Liver (tissue), 9 donors: ENCODE data around the gene KAT14. TPM values are rescaled to one million over a fixed set of nuclear protein-coding genes. Genes with fewer than 3 reads are reported as not detected.

Source experiments
- DNase-seq: peaks from one replicate; pipeline ENCODE4 v3.0.0-alpha.2; 2017; ENCODE audit warnings: low spot score
- H3K27ac ChIP-seq, 2 donors: one replicate each; pipeline ENCODE4 v1.7.0; 2013; ENCODE audit warnings: inconsistent platforms in 2 of 2, low read length in 2 of 2, control low read depth in 1 of 2, low read depth in 1 of 2, mild to moderate bottlenecking in 1 of 2
- H3K27me3 ChIP-seq, 4 donors: one replicate each; pipeline versions ENCODE4 v1.6.1 to v1.7.0; 2013; ENCODE audit warnings: low read length in 3 of 4, inconsistent platforms in 1 of 4, mild to moderate bottlenecking in 1 of 4, moderate library complexity in 1 of 4; ENCODE audit not compliant: control insufficient read depth in 4 of 4, insufficient read depth in 4 of 4
- H3K36me3 ChIP-seq, 4 donors: one replicate each; pipeline versions ENCODE4 v1.6.1 to v1.7.0; 2013; ENCODE audit warnings: low read length in 3 of 4, mild to moderate bottlenecking in 3 of 4, low read depth in 1 of 4, moderate library complexity in 1 of 4; ENCODE audit not compliant: control insufficient read depth in 4 of 4, insufficient read depth in 3 of 4
- H3K4me1 ChIP-seq, 4 donors: one replicate each; pipeline versions ENCODE4 v1.6.1 to v1.7.0; 2013; ENCODE audit warnings: low read length in 3 of 4, mild to moderate bottlenecking in 3 of 4, moderate library complexity in 1 of 4; ENCODE audit not compliant: control insufficient read depth in 4 of 4, insufficient read depth in 4 of 4
- H3K4me3 ChIP-seq, 3 donors: one replicate each; pipeline versions ENCODE4 v1.6.1 to v1.7.0; 2013; ENCODE audit warnings: low read length in 3 of 3, control low read depth in 1 of 3, low read depth in 1 of 3, mild to moderate bottlenecking in 1 of 3
- H3K9ac ChIP-seq, 2 donors: one replicate each; pipeline ENCODE4 v1.7.0; 2013; ENCODE audit warnings: low read length in 2 of 2, mild to moderate bottlenecking in 2 of 2, moderate library complexity in 2 of 2, control low read depth in 1 of 2, low read depth in 1 of 2
- H3K9me3 ChIP-seq, 4 donors: one replicate each; pipeline versions ENCODE4 v1.6.1 to v1.7.0; 2013; ENCODE audit warnings: low read length in 3 of 4; ENCODE audit not compliant: control insufficient read depth in 4 of 4
- EGR1 ChIP-seq, 2 donors: IDR thresholded peaks; 2 replicates each; pipeline ENCODE4 v1.6.1; 2016 to 2018; ENCODE audit warnings: antibody characterized with exemption in 2 of 2, low read depth in 2 of 2
- FOXA1 ChIP-seq: IDR thresholded peaks from 2 replicates; pipeline ENCODE4 v1.6.1; 2016; ENCODE audit warnings: antibody characterized with exemption
- FOXA2 ChIP-seq: IDR thresholded peaks from 2 replicates; pipeline ENCODE4 v1.6.1; 2016; ENCODE audit warnings: antibody characterized with exemption
- GABPA ChIP-seq, 2 donors: IDR thresholded peaks in 1 of 2; conservative IDR thresholded peaks in 1 of 2; 2 replicates each; pipeline ENCODE4 v1.6.1; 2016; ENCODE audit warnings: antibody characterized with exemption in 2 of 2, mild to moderate bottlenecking in 1 of 2, moderate library complexity in 1 of 2
- HNF4G ChIP-seq: IDR thresholded peaks from 2 replicates; pipeline ENCODE4 v1.6.1; 2016; ENCODE audit warnings: antibody characterized with exemption
- JUND ChIP-seq, 2 donors: IDR thresholded peaks; 2 replicates each; pipeline ENCODE4 v1.6.1; 2016; ENCODE audit warnings: antibody characterized with exemption in 2 of 2
- NR2F2 ChIP-seq: IDR thresholded peaks from 2 replicates; pipeline ENCODE4 v1.6.1; 2016; ENCODE audit warnings: antibody characterized with exemption
- RAD21 ChIP-seq, 2 donors: IDR thresholded peaks; 2 replicates each; pipeline ENCODE4 v1.6.1; 2016; ENCODE audit warnings: antibody characterized with exemption in 2 of 2, mild to moderate bottlenecking in 2 of 2
- RXRA ChIP-seq, 2 donors: IDR thresholded peaks; 2 replicates each; pipeline ENCODE4 v1.6.1; 2017 to 2018; ENCODE audit warnings: antibody characterized with exemption in 2 of 2, mild to moderate bottlenecking in 1 of 2
- SP1 ChIP-seq: IDR thresholded peaks from 2 replicates; pipeline ENCODE4 v1.6.1; 2018; ENCODE audit warnings: antibody characterized with exemption, mild to moderate bottlenecking
- TAF1 ChIP-seq: conservative IDR thresholded peaks from 2 replicates; pipeline ENCODE4 v1.6.1; 2016; ENCODE audit warnings: antibody characterized with exemption, mild to moderate bottlenecking
- YY1 ChIP-seq: IDR thresholded peaks from 2 replicates; pipeline ENCODE4 v1.6.1; 2016; ENCODE audit warnings: antibody characterized with exemption, mild to moderate bottlenecking
- WGBS: extraction: QIAGEN DNeasy Blood & Tissue Kit; methylation state at CpG from one replicate; pipeline ENCODE4 v1.1.7; 2013; 5-methylcytosine and 5-hydroxymethylcytosine counted together
- polyA plus RNA-seq, 2 donors: library from polyadenylated mRNA; stranded (reverse) in 1 of 2; unstranded in 1 of 2; fragments of 200-250 nt in 1 of 2; fragments of >200 nt in 1 of 2; fragmentation: Nextera tagmentation in 1 of 2; extraction: Ambion mirVana in 1 of 2; gene quantifications; one replicate each; pipeline versions ENCODE4 v1.2.1 to v1.2.3, GENCODE V29; 2013 to 2015
- total RNA-seq, 2 donors: library from RNA; depleted of rRNA; stranded (reverse); fragments of >200 nt; gene quantifications; one replicate each; pipeline ENCODE4 v1.2.3, GENCODE V29; 2014
- TF ChIP-seq, protein P1 (sequence below): IDR thresholded peaks from 2 replicates; pipeline ENCODE4 v1.6.1; 2016; ENCODE audit warnings: antibody characterized with exemption
- TF ChIP-seq, protein P2 (sequence below): IDR thresholded peaks from 2 replicates; pipeline ENCODE4 v1.6.1; 2016; ENCODE audit warnings: antibody characterized with exemption
- TF ChIP-seq, protein P3 (sequence below): IDR thresholded peaks from 2 replicates; pipeline ENCODE4 v1.6.1; 2016; ENCODE audit warnings: antibody characterized with exemption, mild to moderate bottlenecking
- TF ChIP-seq, protein P4 (sequence below): fragments of 150-350 bp; IDR thresholded peaks from 2 replicates; pipeline ENCODE4 v1.5.1; 2017; ENCODE audit warnings: improper control_type of control experiment, low read depth, low read length; ENCODE audit not compliant: missing input control
- TF ChIP-seq, protein P5 (sequence below): IDR thresholded peaks from 2 replicates; pipeline ENCODE4 v1.6.1; 2016; ENCODE audit warnings: antibody characterized with exemption
- donor health status: healthy.
- donor health status: healthy.
- donor health status: healthy.
- donor health status: healthy.
- donor health status: healthy.

The KAT14 gene
- total and polyA plus RNA-seq, 4 donors, result 5.5 to 10.2 (median 6.2) TPM

DNA sequence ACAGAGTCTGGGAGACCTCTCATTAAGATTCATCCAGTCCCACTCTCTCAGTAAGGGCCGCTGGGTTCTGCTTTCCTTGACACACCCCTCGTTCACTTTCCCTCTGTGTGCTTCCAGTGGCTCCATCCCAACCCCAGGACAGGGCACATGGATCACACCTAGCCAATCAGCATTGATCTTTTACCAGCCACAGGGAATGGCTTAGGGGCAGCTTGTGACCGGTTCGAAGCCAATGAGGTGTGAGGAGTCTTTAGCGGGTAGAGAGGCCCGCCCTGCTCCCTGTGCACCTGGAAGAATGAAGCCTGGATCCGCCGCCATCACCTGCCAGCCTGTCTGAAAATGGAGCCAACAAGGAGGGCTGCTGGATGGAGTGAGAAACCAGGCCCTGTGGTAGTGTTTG lies 44.8 kb upstream of the KAT14 start:
- Histone ChIP-seq H3K36me3 (no peaks in the 10 kb centered on the region), H3K4me1 (no peaks in the 10 kb centered on the region), H3K27ac (no peak overlapping the region), H3K27me3 (peaks cover 0 to 3% (median 0%) of the 10 kb centered on the region in 4 donors), H3K9me3 (no peaks in the 10 kb centered on the region), H3K4me3 (no peak overlapping the region), H3K9ac (no peak overlapping the region)
- no peak for DNase-seq
- TF ChIP-seq, protein P1, sequence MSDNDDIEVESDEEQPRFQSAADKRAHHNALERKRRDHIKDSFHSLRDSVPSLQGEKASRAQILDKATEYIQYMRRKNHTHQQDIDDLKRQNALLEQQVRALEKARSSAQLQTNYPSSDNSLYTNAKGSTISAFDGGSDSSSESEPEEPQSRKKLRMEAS, result no peak
- no peak for TF ChIP-seq YY1
- TF ChIP-seq JUND (IDR thresholded peaks at IDR 0.05), result no peak
- TF ChIP-seq, protein P2, sequence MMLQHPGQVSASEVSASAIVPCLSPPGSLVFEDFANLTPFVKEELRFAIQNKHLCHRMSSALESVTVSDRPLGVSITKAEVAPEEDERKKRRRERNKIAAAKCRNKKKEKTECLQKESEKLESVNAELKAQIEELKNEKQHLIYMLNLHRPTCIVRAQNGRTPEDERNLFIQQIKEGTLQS, result no peak
- TF ChIP-seq, protein P3, sequence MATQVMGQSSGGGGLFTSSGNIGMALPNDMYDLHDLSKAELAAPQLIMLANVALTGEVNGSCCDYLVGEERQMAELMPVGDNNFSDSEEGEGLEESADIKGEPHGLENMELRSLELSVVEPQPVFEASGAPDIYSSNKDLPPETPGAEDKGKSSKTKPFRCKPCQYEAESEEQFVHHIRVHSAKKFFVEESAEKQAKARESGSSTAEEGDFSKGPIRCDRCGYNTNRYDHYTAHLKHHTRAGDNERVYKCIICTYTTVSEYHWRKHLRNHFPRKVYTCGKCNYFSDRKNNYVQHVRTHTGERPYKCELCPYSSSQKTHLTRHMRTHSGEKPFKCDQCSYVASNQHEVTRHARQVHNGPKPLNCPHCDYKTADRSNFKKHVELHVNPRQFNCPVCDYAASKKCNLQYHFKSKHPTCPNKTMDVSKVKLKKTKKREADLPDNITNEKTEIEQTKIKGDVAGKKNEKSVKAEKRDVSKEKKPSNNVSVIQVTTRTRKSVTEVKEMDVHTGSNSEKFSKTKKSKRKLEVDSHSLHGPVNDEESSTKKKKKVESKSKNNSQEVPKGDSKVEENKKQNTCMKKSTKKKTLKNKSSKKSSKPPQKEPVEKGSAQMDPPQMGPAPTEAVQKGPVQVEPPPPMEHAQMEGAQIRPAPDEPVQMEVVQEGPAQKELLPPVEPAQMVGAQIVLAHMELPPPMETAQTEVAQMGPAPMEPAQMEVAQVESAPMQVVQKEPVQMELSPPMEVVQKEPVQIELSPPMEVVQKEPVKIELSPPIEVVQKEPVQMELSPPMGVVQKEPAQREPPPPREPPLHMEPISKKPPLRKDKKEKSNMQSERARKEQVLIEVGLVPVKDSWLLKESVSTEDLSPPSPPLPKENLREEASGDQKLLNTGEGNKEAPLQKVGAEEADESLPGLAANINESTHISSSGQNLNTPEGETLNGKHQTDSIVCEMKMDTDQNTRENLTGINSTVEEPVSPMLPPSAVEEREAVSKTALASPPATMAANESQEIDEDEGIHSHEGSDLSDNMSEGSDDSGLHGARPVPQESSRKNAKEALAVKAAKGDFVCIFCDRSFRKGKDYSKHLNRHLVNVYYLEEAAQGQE, result no peak
- TF ChIP-seq, protein P4, sequence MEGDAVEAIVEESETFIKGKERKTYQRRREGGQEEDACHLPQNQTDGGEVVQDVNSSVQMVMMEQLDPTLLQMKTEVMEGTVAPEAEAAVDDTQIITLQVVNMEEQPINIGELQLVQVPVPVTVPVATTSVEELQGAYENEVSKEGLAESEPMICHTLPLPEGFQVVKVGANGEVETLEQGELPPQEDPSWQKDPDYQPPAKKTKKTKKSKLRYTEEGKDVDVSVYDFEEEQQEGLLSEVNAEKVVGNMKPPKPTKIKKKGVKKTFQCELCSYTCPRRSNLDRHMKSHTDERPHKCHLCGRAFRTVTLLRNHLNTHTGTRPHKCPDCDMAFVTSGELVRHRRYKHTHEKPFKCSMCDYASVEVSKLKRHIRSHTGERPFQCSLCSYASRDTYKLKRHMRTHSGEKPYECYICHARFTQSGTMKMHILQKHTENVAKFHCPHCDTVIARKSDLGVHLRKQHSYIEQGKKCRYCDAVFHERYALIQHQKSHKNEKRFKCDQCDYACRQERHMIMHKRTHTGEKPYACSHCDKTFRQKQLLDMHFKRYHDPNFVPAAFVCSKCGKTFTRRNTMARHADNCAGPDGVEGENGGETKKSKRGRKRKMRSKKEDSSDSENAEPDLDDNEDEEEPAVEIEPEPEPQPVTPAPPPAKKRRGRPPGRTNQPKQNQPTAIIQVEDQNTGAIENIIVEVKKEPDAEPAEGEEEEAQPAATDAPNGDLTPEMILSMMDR, result no peak
- no peak for TF ChIP-seq GABPA (IDR thresholded peaks at IDR 0.05 in 1 of 2, conservative IDR thresholded peaks at IDR 0.05 in 1 of 2)
- TF ChIP-seq, protein P5, sequence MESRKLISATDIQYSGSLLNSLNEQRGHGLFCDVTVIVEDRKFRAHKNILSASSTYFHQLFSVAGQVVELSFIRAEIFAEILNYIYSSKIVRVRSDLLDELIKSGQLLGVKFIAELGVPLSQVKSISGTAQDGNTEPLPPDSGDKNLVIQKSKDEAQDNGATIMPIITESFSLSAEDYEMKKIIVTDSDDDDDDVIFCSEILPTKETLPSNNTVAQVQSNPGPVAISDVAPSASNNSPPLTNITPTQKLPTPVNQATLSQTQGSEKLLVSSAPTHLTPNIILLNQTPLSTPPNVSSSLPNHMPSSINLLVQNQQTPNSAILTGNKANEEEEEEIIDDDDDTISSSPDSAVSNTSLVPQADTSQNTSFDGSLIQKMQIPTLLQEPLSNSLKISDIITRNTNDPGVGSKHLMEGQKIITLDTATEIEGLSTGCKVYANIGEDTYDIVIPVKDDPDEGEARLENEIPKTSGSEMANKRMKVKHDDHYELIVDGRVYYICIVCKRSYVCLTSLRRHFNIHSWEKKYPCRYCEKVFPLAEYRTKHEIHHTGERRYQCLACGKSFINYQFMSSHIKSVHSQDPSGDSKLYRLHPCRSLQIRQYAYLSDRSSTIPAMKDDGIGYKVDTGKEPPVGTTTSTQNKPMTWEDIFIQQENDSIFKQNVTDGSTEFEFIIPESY, result no peak
- TF ChIP-seq RXRA (IDR thresholded peaks at IDR 0.05), result no peak
- TF ChIP-seq NR2F2, result no peak
- TF ChIP-seq EGR1 (IDR thresholded peaks at IDR 0.05; ENCODE audit: low read depth in 2 of 2), result no peak
- no peak for TF ChIP-seq SP1
- no peak for TF ChIP-seq HNF4G
- WGBS, result 82% methylated on average over 8 of the region's 8 CpGs

DNA sequence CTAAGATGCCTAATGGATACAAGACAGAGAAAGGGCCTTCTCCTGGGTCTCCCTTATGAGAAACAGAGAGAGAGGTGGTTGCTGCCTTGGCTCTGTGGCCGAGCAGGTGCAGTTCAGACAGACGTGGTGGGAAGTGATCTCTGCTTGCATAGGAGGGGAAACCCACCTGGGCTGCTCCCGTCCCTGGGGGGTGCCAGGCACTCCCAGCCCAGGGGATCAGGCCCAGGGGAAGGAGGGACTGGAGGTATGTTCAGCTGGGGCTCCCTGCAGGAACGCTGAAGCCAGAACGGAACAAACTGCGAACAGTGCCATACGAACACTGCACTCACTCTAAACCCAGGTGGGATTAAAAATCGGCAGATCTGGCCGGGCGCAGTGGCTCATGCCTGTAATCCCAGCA lies 44.3 kb upstream of the KAT14 start:
- no peaks in the 10 kb centered on the region for H3K4me1 ChIP-seq
- WGBS, result 77% methylated on average over 10 of the region's 10 CpGs
- H3K9ac ChIP-seq, result no peak overlapping the region
- no peaks in the 10 kb centered on the region for H3K9me3 ChIP-seq
- no peaks in the 10 kb centered on the region for H3K36me3 ChIP-seq
- no peak for DNase-seq
- no peak overlapping the region for H3K4me3 ChIP-seq
- peaks cover 0 to 3% (median 0%) of the 10 kb centered on the region in 4 donors for H3K27me3 ChIP-seq
- no peak overlapping the region for H3K27ac ChIP-seq
- TF ChIP-seq EGR1 (IDR thresholded peaks at IDR 0.05; ENCODE audit: low read depth in 2 of 2) (no peak), HNF4G (no peak), NR2F2 (no peak), FOXA2 (no peak), RXRA (IDR thresholded peaks at IDR 0.05) (no peak), JUND (IDR thresholded peaks at IDR 0.05) (no peak), TAF1 (no peak), YY1 (no peak), FOXA1 (no peak), RAD21 (IDR thresholded peaks at IDR 0.05) (no peak), SP1 (no peak)
- TF ChIP-seq, protein P2, result no peak
- TF ChIP-seq, protein P5, result no peak
- TF ChIP-seq, protein P4, result no peak
